Cardiac fibroblast (primary cell): ENCODE data around the gene MYO1C.
A peak's percentile ranks its signal among the peaks of the same experiment; 100 is the strongest.
"Not testable (repeated sequence)": the region's sequence is repeated elsewhere in the genome, so short reads cannot be mapped to it uniquely, and the experiment has no call there.

Source experiments
- DNase-seq, 2 donors: peaks; one replicate each; pipeline versions ENCODE4 v3.0.0 to v3.0.0-alpha.2; 2010; ENCODE audit warnings: low read depth in 2 of 2
- H3K4me3 ChIP-seq, 2 donors: replicated peaks in 1 of 2; 1 replicate in 1 of 2; 2 replicates in 1 of 2; pipeline ENCODE4 v1.5.1; 2011; ENCODE audit warnings: low read depth in 2 of 2, low read length in 2 of 2, mild to moderate bottlenecking in 2 of 2, moderate library complexity in 1 of 2
- CTCF ChIP-seq: IDR thresholded peaks from one replicate; pipeline ENCODE4 v1.5.1; 2011; ENCODE audit warnings: low read depth, mild to moderate bottlenecking, low read length, inconsistent platforms

Gene MYO1C

GRCh38 chr17:1449412-1449967, 43.0 kb downstream of the MYO1C start:
- DNase-seq, result no peak
- TF ChIP-seq CTCF, result no peak
- H3K4me3 ChIP-seq, result no peak overlapping the region

GRCh38 chr17:1447052-1447451, 45.4 kb downstream of the MYO1C start:
- TF ChIP-seq CTCF, result no peak
- peak; percentile 39 for DNase-seq
- H3K4me3 ChIP-seq, result no peak overlapping the region

- DNase-seq, result no peak
- no peak overlapping the region for H3K4me3 ChIP-seq
- no peak for TF ChIP-seq CTCF
Observed at GRCh38 chr17:1446201-1446600, 46.3 kb downstream of the MYO1C start.

- not testable (repeated sequence) for H3K4me3 ChIP-seq, DNase-seq
Observed at GRCh38 chr17:1445695-1446094, 46.8 kb downstream of the MYO1C start.

GRCh38 chr17:1442721-1443120, 49.8 kb downstream of the MYO1C start:
- not testable (repeated sequence) for H3K4me3 ChIP-seq, DNase-seq

- no peak for TF ChIP-seq CTCF
- DNase-seq, result no peak
- no peak overlapping the region for H3K4me3 ChIP-seq
Observed at GRCh38 chr17:1442187-1442586, 50.3 kb downstream of the MYO1C start.

- TF ChIP-seq CTCF, result no peak
- H3K4me3 ChIP-seq, result no peak overlapping the region
- DNase-seq, result no peak
Observed at GRCh38 chr17:1440921-1441320, 51.6 kb downstream of the MYO1C start.

- TF ChIP-seq CTCF, result no peak
- H3K4me3 ChIP-seq, result no peak overlapping the region
- peak; percentile 67 to 81 for DNase-seq
Observed at GRCh38 chr17:1438593-1439083, 53.8 kb downstream of the MYO1C start.
